Skeletal muscle satellite cell (primary cell): Measurements from ENCODE around the gene CDKN1B.

Source experiments
- H3K27me3 ChIP-seq: 2 replicates; pipeline ENCODE4 v1.7.0; 2013; ENCODE audit warnings: low read length; ENCODE audit not compliant: control insufficient read depth, insufficient read depth
- H3K36me3 ChIP-seq: 2 replicates; pipeline ENCODE4 v1.7.0; 2013; ENCODE audit warnings: mild to moderate bottlenecking, control low read depth, low read length; ENCODE audit not compliant: insufficient read depth
- H3K4me1 ChIP-seq: 2 replicates; pipeline ENCODE4 v1.7.0; 2013; ENCODE audit warnings: low read length; ENCODE audit not compliant: control insufficient read depth, insufficient read depth
- H3K4me2 ChIP-seq: 2 replicates; pipeline ENCODE4 v1.7.0; 2013; ENCODE audit warnings: mild to moderate bottlenecking, low read length
- H3K4me3 ChIP-seq: 2 replicates; pipeline ENCODE4 v1.7.0; 2013; ENCODE audit warnings: low read length
- H3K9ac ChIP-seq: 2 replicates; pipeline ENCODE4 v1.7.0; 2013; ENCODE audit warnings: mild to moderate bottlenecking, low read depth, low read length, moderate library complexity
- H3K9me3 ChIP-seq: replicated peaks from 2 replicates; pipeline ENCODE4 v1.7.0; 2013; ENCODE audit warnings: mild to moderate bottlenecking, control low read depth, low read length

CDKN1B gene

GRCh38 chr12:12744546-12745305 lies 27.6 kb downstream of the CDKN1B start:
- Histone ChIP-seq H3K4me2 (no peak overlapping the region), H3K9ac (no peak overlapping the region), H3K4me1 (peaks cover 5% of the 10 kb centered on the region), H3K9me3 (no peaks in the 10 kb centered on the region), H3K36me3 (no peaks in the 10 kb centered on the region), H3K4me3 (no peak overlapping the region), H3K27me3 (no peaks in the 10 kb centered on the region)

- no peak overlapping the region for H3K4me2 ChIP-seq
- H3K4me3 ChIP-seq = no peak overlapping the region
- H3K36me3 ChIP-seq = no peaks in the 10 kb centered on the region
- no peaks in the 10 kb centered on the region for H3K27me3 ChIP-seq
- peaks cover 5% of the 10 kb centered on the region for H3K4me1 ChIP-seq
- no peak overlapping the region for H3K9ac ChIP-seq
- no peaks in the 10 kb centered on the region for H3K9me3 ChIP-seq
Observed at GRCh38 chr12:12745576-12746211, 28.5 kb downstream of the CDKN1B start.

DNA sequence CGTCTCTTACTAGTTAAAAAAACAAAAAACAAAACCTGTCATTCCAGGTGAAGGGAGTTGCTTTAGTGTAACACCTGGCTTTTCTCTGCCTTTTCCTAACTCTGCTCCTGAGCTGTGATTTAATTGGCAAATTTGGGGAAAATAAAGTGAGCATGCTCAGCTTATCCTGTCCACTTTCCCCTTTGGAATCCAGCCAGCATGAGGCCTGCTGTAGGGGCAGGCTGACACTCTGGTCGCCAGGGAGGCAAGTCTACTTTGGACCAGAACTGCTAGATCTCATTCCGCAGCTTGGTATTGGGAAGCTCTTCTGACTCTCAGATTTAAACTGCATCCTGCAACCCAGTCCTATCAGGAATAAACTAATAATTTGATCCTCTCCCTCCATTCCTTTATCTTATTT lies 30.1 kb downstream of the CDKN1B start:
- Histone ChIP-seq H3K4me3 (no peak overlapping the region), H3K4me2 (no peak overlapping the region), H3K9ac (no peak overlapping the region), H3K4me1 (peaks cover 5% of the 10 kb centered on the region), H3K36me3 (no peaks in the 10 kb centered on the region), H3K27me3 (no peaks in the 10 kb centered on the region), H3K9me3 (no peaks in the 10 kb centered on the region)

- Histone ChIP-seq H3K4me1 (peaks cover 5% of the 10 kb centered on the region), H3K9me3 (no peaks in the 10 kb centered on the region), H3K4me2 (no peak overlapping the region), H3K36me3 (no peaks in the 10 kb centered on the region), H3K9ac (no peak overlapping the region), H3K4me3 (no peak overlapping the region), H3K27me3 (no peaks in the 10 kb centered on the region)
Observed at GRCh38 chr12:12748044-12748443, 30.9 kb downstream of the CDKN1B start.

GRCh38 chr12:12749433-12749832 lies 32.3 kb downstream of the CDKN1B start:
- Histone ChIP-seq H3K9me3 (no peaks in the 10 kb centered on the region), H3K4me3 (peak overlapping the region; percentile 65), H3K4me2 (peak overlapping the region; percentile 82), H3K27me3 (no peaks in the 10 kb centered on the region), H3K4me1 (peaks cover 5% of the 10 kb centered on the region), H3K9ac (peak overlapping the region; percentile 72), H3K36me3 (no peaks in the 10 kb centered on the region)

DNA sequence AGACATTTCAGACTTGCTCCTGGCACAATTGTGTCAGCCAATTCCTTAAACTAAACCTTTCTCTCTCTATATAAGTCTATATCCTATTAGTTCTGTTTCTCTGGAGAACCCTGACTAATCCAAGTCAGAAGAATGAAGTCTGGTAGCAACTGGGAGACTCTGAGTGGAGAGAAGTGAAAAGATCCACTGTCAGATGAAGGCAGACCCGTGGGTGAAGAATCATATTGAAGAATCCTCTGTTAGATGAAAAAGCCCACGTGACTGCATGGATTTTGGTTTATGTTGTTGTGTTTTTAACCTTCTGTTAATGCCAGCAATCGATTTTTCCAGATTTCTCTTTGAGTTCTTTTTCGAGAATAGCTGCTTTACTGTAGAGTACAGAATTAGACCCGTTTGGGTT lies 38.8 kb downstream of the CDKN1B start:
- Histone ChIP-seq H3K27me3 (no peaks in the 10 kb centered on the region), H3K9me3 (no peaks in the 10 kb centered on the region), H3K4me2 (no peak overlapping the region), H3K4me1 (peaks cover 11% of the 10 kb centered on the region), H3K36me3 (no peaks in the 10 kb centered on the region), H3K9ac (no peak overlapping the region), H3K4me3 (no peak overlapping the region)

DNA sequence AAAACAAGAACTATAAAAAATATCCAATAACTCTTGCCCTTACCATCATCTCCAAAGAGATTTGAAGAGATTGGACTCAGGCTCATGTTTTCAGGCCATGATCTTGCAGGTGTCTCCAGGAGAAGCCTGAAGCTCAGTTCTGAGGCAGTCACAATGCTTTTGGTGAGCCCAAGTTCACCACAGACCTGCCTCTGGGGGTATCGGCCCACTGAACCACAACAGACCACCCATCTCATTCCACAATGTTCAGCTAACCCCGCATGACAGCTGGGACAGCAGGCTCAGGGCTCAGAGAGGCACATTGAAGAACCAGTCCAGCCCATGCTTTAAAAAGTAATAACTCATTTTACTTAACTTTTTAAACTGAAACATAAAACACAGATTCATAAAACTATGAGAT lies 40.0 kb downstream of the CDKN1B start:
- H3K9me3 ChIP-seq = no peaks in the 10 kb centered on the region
- H3K4me2 ChIP-seq = no peak overlapping the region
- H3K4me3 ChIP-seq = no peak overlapping the region
- no peaks in the 10 kb centered on the region for H3K27me3 ChIP-seq
- no peak overlapping the region for H3K9ac ChIP-seq
- H3K4me1 ChIP-seq = peaks cover 11% of the 10 kb centered on the region
- H3K36me3 ChIP-seq = no peaks in the 10 kb centered on the region

DNA sequence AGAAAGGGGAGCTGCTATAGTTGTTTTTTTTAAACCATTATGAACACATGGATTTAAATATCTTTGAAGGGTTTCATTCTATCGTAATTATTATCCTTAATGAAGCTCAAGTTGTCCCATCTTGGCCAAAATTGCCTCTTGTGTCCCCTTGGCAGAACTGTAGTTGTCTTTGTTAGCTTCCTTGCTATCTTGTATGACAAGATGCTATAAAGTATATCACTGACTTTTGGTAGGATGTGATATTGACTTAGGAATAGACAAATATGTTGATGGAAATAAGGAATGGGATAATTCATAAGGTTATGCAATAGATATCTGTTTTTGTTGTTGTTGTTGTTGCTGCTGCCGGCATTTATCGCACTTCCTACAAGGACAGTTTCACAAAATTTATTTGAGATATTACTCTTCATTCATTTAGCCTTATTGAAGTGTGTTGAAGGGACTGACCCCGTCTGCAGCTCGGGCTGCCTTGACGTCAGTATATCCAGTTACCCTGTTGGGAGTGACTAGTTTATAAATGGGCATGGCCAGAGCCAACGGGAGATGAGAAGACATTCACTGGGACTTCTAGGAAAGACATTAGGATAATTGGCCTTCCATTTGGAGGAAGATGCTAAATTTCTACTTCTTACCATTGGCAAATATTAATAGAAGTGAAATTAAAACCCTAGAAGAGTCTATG lies 42.2 kb downstream of the CDKN1B start:
- no peaks in the 10 kb centered on the region for H3K27me3 ChIP-seq
- H3K36me3 ChIP-seq = no peaks in the 10 kb centered on the region
- H3K4me3 ChIP-seq = no peak overlapping the region
- no peak overlapping the region for H3K9ac ChIP-seq
- H3K4me2 ChIP-seq = peak overlapping the region; percentile 10
- peaks cover 11% of the 10 kb centered on the region for H3K4me1 ChIP-seq
- H3K9me3 ChIP-seq = no peaks in the 10 kb centered on the region

- Histone ChIP-seq H3K9ac (no peak overlapping the region), H3K27me3 (no peaks in the 10 kb centered on the region), H3K4me3 (no peak overlapping the region), H3K9me3 (no peaks in the 10 kb centered on the region), H3K4me2 (no peak overlapping the region), H3K36me3 (no peaks in the 10 kb centered on the region), H3K4me1 (no peaks in the 10 kb centered on the region)
Observed at GRCh38 chr12:12764824-12765223, 47.7 kb downstream of the CDKN1B start.

GRCh38 chr12:12770262-12770661 lies 53.1 kb downstream of the CDKN1B start:
- H3K36me3 ChIP-seq = no peaks in the 10 kb centered on the region
- H3K4me2 ChIP-seq = no peak overlapping the region
- H3K4me1 ChIP-seq = no peaks in the 10 kb centered on the region
- H3K4me3 ChIP-seq = no peak overlapping the region
- H3K9me3 ChIP-seq = no peaks in the 10 kb centered on the region
- H3K9ac ChIP-seq = no peak overlapping the region
- no peaks in the 10 kb centered on the region for H3K27me3 ChIP-seq
